ENCODE results near the gene RPLP2. TPM values are rescaled to one million over a fixed set of nuclear protein-coding genes. Genes with fewer than 3 reads are reported as not detected.

RPLP2 gene
- total RNA-seq, 1 donor from 2014 or later: 439 TPM

GRCh38 chr11:773830-774229 is 35.9 kb upstream of the RPLP2 start:
- DNase-seq (ENCODE audit: low spot score): no peak

DNA sequence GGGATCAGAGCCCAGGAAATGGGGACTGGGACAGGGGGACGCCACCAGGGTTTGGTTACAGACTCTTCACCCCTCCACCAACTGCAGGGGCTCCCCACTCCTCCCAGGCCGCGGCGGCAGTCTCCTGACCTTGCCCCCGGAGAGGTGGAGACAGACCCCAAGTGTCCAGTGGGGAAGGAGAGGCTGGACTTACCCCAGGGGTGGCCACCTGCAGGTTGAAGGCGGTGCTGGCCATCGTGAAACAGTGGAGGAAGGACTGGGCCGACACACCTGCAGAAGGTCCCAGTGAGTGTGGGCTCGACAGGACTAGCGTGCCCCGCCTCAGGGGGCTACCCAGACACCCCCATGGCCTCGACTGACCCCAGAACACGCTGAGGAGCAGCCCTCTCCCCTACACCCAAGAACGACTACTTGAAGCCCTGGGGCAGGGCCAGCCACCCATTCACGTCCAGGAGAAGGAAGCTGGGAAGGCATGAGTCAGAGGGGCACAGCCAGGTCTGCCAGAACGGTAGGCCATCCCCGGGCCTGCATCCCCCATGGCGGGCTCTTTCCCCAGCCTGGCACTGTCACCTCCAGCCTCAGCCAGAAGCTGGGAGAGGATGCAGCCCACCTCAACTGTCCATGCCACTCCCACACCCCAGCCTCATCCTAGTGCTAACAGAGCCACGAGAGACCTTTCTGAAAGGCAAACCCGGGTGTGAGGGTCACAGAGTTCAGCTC is 34.7 kb upstream of the RPLP2 start:
- DNase-seq (ENCODE audit: low spot score): no peak

- no peak for DNase-seq (ENCODE audit: low spot score)
Observed at GRCh38 chr11:776263-776560, 33.6 kb upstream of the RPLP2 start.

GRCh38 chr11:776561-777287 is 33.0 kb upstream of the RPLP2 start:
- DNase-seq (ENCODE audit: low spot score): peak; percentile 30

- peak; percentile 94 for DNase-seq (ENCODE audit: low spot score)
Observed at GRCh38 chr11:777288-778255, 32.2 kb upstream of the RPLP2 start, which contains the start of gene GATD1. Gene GATD1 (minus strand): TSS chr11:777487. CDS start chr11:777462, 25 bp downstream.

DNA sequence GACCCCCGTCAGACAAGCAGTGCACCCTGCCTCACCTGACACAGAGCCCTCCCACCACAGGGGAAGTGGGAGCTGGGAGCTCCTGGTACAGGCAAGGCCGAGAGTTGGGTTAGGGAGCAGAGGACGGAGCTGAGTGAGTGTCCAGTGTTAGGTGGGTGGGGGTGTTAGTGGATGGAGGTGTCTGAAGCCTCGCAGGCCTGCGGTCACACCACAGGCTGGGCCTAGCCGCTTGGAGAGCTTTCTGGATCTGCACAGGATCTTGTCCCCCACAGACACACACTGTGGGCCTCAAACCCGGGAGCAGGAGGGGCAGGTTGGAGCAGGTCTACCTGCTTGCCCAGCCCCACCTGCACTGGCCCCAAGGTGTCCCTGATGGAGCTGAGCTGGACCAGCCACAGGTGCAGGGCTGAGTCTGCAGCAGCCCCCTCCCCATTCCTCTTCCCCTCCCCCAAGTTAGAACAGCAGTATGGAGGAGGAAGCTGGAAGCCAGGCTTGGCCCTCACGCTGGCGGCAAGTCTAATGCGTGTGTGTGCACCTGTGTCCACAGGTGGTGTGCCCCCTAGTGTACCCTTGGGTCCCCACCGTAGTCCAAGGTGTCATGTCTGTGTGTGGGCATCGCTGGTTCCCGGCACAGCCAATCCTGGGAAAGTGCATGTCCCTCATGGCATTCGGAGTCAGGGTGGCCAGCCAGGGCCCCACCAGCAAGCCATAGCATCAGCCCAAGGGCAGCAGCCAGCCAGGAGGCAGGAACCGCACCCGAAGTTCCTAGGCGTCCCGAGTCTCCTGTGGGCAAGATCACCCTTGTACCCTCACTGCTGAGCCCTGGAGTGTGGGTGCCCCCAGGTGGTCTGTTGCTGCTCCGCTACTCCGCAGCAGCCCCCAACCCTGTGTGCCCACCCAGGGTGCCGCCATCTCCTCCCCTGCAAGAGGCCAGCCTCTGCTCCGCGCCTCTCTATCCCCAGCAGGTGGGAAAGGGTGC is 30.5 kb upstream of the RPLP2 start:
- DNase-seq (ENCODE audit: low spot score): no peak

GRCh38 chr11:779955-780532 is 29.7 kb upstream of the RPLP2 start:
- no peak for DNase-seq (ENCODE audit: low spot score)

- no peak for DNase-seq (ENCODE audit: low spot score)
Observed at GRCh38 chr11:782264-783174, 27.2 kb upstream of the RPLP2 start.

GRCh38 chr11:783581-784015 is 26.2 kb upstream of the RPLP2 start:
- DNase-seq (ENCODE audit: low spot score): peak; percentile 72

- no peak for DNase-seq (ENCODE audit: low spot score)
Observed at GRCh38 chr11:786235-787083, 23.3 kb upstream of the RPLP2 start.

- no peak for DNase-seq (ENCODE audit: low spot score)
Observed at GRCh38 chr11:787084-787675, 22.6 kb upstream of the RPLP2 start.

DNA sequence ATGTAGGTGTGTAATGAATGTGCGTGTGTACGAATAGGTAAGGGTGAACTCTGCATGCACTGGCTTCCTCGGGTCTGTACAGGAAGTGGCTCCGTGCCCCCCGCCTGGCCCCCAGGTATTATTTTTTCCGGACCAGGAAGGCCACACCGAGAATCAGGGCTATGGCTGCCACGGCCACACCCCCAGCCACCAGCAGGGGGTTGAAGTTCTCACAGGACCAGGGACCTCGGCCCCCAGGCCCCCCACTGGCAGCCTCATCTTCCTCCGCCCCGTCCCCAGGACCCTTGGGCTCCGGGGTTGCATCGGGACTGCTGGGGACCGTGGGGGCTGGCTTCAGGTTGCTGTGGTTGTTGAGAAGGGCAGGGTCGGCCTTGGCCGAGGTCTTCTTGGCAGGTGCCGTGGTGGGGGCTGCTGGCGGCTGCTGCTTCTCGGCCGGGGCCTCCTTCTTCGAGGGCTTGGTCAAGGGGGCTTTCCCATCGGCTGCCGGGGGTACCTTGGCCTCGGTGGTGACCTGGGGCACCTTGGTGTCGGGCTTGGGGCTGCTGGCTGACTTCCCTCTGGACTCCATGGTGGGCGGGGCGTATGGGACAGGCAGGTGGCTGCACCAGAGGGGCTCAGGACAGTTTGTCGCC is 21.6 kb upstream of the RPLP2 start:
- DNase-seq (ENCODE audit: low spot score): no peak

DNA sequence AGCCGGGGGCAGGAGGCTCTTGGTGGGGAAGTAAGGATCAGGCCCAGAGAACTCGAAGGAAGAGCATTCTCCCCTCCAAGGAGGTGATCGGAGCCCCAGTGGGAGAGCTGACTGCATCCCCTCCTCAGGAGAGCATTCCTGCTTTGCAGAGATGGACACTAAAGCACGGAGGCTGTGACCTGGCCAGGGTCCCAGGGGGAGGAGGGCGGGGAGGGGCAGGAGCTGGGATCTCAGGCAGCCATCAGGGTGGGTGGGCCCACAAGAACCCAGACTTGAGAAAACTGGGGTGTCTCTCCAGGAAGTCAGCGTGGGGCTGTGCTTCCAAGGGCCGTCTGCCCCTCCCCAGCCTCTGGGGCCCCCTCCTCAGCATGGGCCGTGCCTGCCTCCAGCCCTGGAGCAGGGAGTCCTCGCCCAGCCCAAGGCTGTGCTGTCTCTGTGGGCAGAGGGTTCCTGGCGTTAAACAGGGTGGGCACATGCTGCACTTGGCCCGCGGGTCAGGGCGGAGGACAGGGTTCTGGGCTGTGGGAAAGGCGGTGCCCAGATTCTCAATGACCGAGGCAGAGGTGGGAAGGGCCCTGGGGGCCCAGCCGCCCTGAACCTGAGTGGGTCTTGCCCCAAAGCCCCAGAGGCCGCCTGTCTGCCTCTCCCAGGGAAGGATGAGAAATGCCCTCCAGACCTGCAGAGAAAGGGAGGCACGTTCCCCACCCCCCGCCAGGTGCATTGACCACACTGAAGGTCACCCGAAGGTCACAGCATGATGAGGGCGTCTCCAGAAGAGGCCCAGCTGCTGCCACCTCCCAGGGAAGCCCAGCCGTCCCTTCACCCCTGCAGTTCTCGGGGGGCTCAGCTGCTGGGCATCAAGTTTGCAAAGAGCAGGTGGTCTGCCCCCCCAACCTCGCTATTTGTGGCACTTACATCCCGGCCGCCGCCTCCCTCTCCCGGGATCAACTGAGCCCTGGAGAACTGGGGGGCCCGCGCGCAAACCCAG is 20.5 kb upstream of the RPLP2 start:
- DNase-seq (ENCODE audit: low spot score): no peak

GRCh38 chr11:789943-790342 is 19.8 kb upstream of the RPLP2 start, which contains the start of gene CEND1:
Gene CEND1 (minus strand): TSS chr11:790090. CDS start chr11:788576, 1,514 bp downstream.
- DNase-seq (ENCODE audit: low spot score): no peak

- DNase-seq (ENCODE audit: low spot score): no peak
Observed at GRCh38 chr11:790721-791564, 18.8 kb upstream of the RPLP2 start.
